ENCODE results near the gene EP400.
"Not testable (repeated sequence)": the region's sequence is repeated elsewhere in the genome, so short reads cannot be mapped to it uniquely, and the experiment has no call there.

EP400 gene

GRCh38 chr12:132049442-132049841 lies 99.7 kb downstream of the EP400 start:
- DNase-seq = no peak

GRCh38 chr12:132049876-132050275 lies 100.1 kb downstream of the EP400 start:
- DNase-seq = no peak

GRCh38 chr12:132051718-132052117 lies 102.0 kb downstream of the EP400 start:
- DNase-seq = not testable (repeated sequence)

- DNase-seq = no peak
Observed at GRCh38 chr12:132052196-132052932, 102.6 kb downstream of the EP400 start.

GRCh38 chr12:132053338-132054330 lies 103.9 kb downstream of the EP400 start:
- no peak for DNase-seq

GRCh38 chr12:132054983-132055382 lies 105.2 kb downstream of the EP400 start:
- DNase-seq = no peak

- no peak for DNase-seq
Observed at GRCh38 chr12:132055535-132056096, 105.9 kb downstream of the EP400 start.

- no peak for DNase-seq
Observed at GRCh38 chr12:132056320-132056719, 106.6 kb downstream of the EP400 start.

GRCh38 chr12:132056951-132057350 lies 107.2 kb downstream of the EP400 start:
- no peak for DNase-seq

- no peak for DNase-seq
Observed at GRCh38 chr12:132057691-132058090, 107.9 kb downstream of the EP400 start.

- DNase-seq = no peak
Observed at GRCh38 chr12:132061197-132061596, 111.5 kb downstream of the EP400 start.

GRCh38 chr12:132061641-132062430 lies 112.1 kb downstream of the EP400 start:
- DNase-seq = no peak

- DNase-seq = no peak
Observed at GRCh38 chr12:132062481-132062880, 112.7 kb downstream of the EP400 start.

GRCh38 chr12:132063491-132063890 lies 113.7 kb downstream of the EP400 start:
- DNase-seq = no peak

- no peak for DNase-seq
Observed at GRCh38 chr12:132064631-132065030, 114.9 kb downstream of the EP400 start.

- DNase-seq = no peak
Observed at GRCh38 chr12:132065203-132065602, 115.5 kb downstream of the EP400 start.

- no peak for DNase-seq
Observed at GRCh38 chr12:132065609-132066344, 116.0 kb downstream of the EP400 start.

- DNase-seq = no peak
Observed at GRCh38 chr12:132066345-132066685, 116.6 kb downstream of the EP400 start.

GRCh38 chr12:132066749-132067148 lies 117.0 kb downstream of the EP400 start:
- no peak for DNase-seq

GRCh38 chr12:132067182-132067581 lies 117.4 kb downstream of the EP400 start:
- DNase-seq = no peak

GRCh38 chr12:132068250-132068649 lies 118.5 kb downstream of the EP400 start:
- no peak for DNase-seq

GRCh38 chr12:132069336-132069985 lies 119.7 kb downstream of the EP400 start:
- DNase-seq = no peak
